Endothelial cell of umbilical vein (primary cell): Measurements from ENCODE around the gene CAMSAP1. TPM values are rescaled to one million over a fixed set of nuclear protein-coding genes. Genes with fewer than 3 reads are reported as not detected.

Source experiments
- BruUV-seq: library from RNA; stranded (reverse); fragments of 400-500 nt; replicated peaks from 2 replicates; lab custom pipeline; 2021; lab: Mats Ljungman, UMichigan
- CTCF ChIA-PET: fragments of 300-600, 350-600 bp; sonication (Branson Sonifier 250); formaldehyde crosslinking; loops from one replicate; lab custom pipeline; 2021; ENCODE audit warnings: antibody characterized with exemption, inconsistent platforms; lab: Charles Lee
- POLR2A ChIA-PET: fragments of 300-600, 350-600 bp; sonication (Branson Sonifier 250); formaldehyde crosslinking; loops from one replicate; lab custom pipeline; 2021; ENCODE audit warnings: antibody characterized with exemption, inconsistent platforms; lab: Charles Lee
- DNase-seq: peaks from one replicate; pipeline ENCODE4 v3.0.0-alpha.2; 2011; ENCODE audit warnings: low read depth, low spot score
- FAIRE-seq: peaks from 2 replicates; lab custom pipeline; 2011; peaks lifted over from hg19 to GRCh38; lab: Jason Lieb, UNC
- H2AFZ ChIP-seq: 2 replicates; pipeline ENCODE4 v1.6.0; 2012; ENCODE audit warnings: low read depth, low read length, control low read depth, inconsistent platforms
- H3K27ac ChIP-seq: 2 replicates; pipeline ENCODE4 v1.5.1; 2011; ENCODE audit warnings: low read depth, mild to moderate bottlenecking, control low read depth, low read length, moderate library complexity; ENCODE audit not compliant: insufficient read depth
- H3K27me3 ChIP-seq, 2 experiments: 2 replicates each; pipeline versions ENCODE4 v1.6.0 to v1.6.1; 2011; ENCODE audit warnings: low read length in 2 of 2, mixed read lengths in 1 of 2; ENCODE audit not compliant: control insufficient read depth in 2 of 2, insufficient read depth in 2 of 2
- H3K36me3 ChIP-seq, 2 experiments: 2 replicates in 1 of 2; 3 replicates in 1 of 2; pipeline ENCODE4 v1.5.1; 2011; ENCODE audit warnings: low read length in 2 of 2, mild to moderate bottlenecking in 1 of 2, moderate library complexity in 1 of 2; ENCODE audit not compliant: control insufficient read depth in 2 of 2, insufficient read depth in 2 of 2; ENCODE audit errors: extremely low read depth in 1 of 2
- H3K4me1 ChIP-seq: 3 replicates; pipeline ENCODE4 v1.5.1; 2011; ENCODE audit warnings: mild to moderate bottlenecking, low read length; ENCODE audit not compliant: control insufficient read depth, insufficient read depth; ENCODE audit errors: extremely low read depth
- H3K4me2 ChIP-seq: 2 replicates; pipeline ENCODE4 v1.6.1; 2011; ENCODE audit warnings: low read length, control low read depth, mixed read lengths; ENCODE audit not compliant: insufficient read depth
- H3K4me3 ChIP-seq, 3 experiments: fragments of 200-600 bp in 1 of 3; sonication (generic), shearing (Covaris generic) in 1 of 3; replicated peaks in 1 of 3; 2 replicates each; pipeline ENCODE4 v1.5.1; 2011 to 2016; ENCODE audit warnings: control low read depth in 3 of 3, low read length in 3 of 3, mild to moderate bottlenecking in 2 of 3, inconsistent platforms in 1 of 3, low read depth in 1 of 3, moderate library complexity in 1 of 3; ENCODE audit not compliant: insufficient read depth in 1 of 3
- H3K79me2 ChIP-seq: 2 replicates; pipeline ENCODE4 v1.6.0; 2012; ENCODE audit warnings: low read length, inconsistent platforms; ENCODE audit not compliant: control insufficient read depth, insufficient read depth
- H3K9ac ChIP-seq: replicated peaks from 2 replicates; pipeline ENCODE3; 2011; ENCODE audit warnings: low read length, control low read depth; ENCODE audit not compliant: insufficient read depth; ENCODE audit errors: extremely low read depth
- H3K9me1 ChIP-seq: replicated peaks from 3 replicates; pipeline ENCODE4 v1.6.0; 2011; ENCODE audit warnings: mild to moderate bottlenecking, low read length; ENCODE audit not compliant: control insufficient read depth, insufficient read depth; ENCODE audit errors: extremely low read depth
- H3K9me3 ChIP-seq: replicated peaks from 2 replicates; pipeline ENCODE4 v1.5.1; 2012; ENCODE audit warnings: low read length, inconsistent platforms; ENCODE audit not compliant: control insufficient read depth, insufficient read depth
- H4K20me1 ChIP-seq: replicated peaks from 2 replicates; pipeline ENCODE3; 2011; ENCODE audit warnings: mild to moderate bottlenecking, low read length; ENCODE audit not compliant: control insufficient read depth, insufficient read depth; ENCODE audit errors: extremely low read depth
- CTCF ChIP-seq, 2 donors: IDR thresholded peaks; 1 replicate in 1 of 2; 2 replicates in 1 of 2; pipeline ENCODE4 v1.5.1; 2011; ENCODE audit warnings: low read length in 2 of 2, mild to moderate bottlenecking in 2 of 2, moderate library complexity in 2 of 2, control low read depth in 1 of 2, inconsistent platforms in 1 of 2, low read depth in 1 of 2; ENCODE audit not compliant: insufficient read depth in 1 of 2; ENCODE audit errors: extremely low read depth in 1 of 2
- EZH2 ChIP-seq: IDR thresholded peaks from 2 replicates; pipeline ENCODE4 v1.6.1; 2012; ENCODE audit warnings: borderline replicate concordance, low read depth, mild to moderate bottlenecking, moderate library complexity, low read length, inconsistent platforms; ENCODE audit not compliant: severe bottlenecking
- FOS ChIP-seq: IDR thresholded peaks from 2 replicates; pipeline ENCODE4 v1.6.1; 2011; ENCODE audit warnings: mild to moderate bottlenecking, low read length, moderate library complexity, borderline replicate concordance; ENCODE audit not compliant: insufficient read depth
- JUN ChIP-seq: IDR thresholded peaks from 2 replicates; pipeline ENCODE4 v1.6.1; 2011; ENCODE audit warnings: borderline replicate concordance, low read depth; ENCODE audit not compliant: insufficient read length, insufficient read depth
- MAX ChIP-seq: IDR thresholded peaks from 2 replicates; pipeline ENCODE4 v1.6.1; 2011; ENCODE audit not compliant: insufficient read depth, insufficient read length
- MYC ChIP-seq: IDR thresholded peaks from one replicate; pipeline ENCODE4 v1.6.1; 2011; ENCODE audit warnings: mild to moderate bottlenecking, low read depth, low read length
- POLR2A ChIP-seq: IDR thresholded peaks from 2 replicates; pipeline ENCODE4 v1.6.1; 2012; ENCODE audit warnings: low read depth, mild to moderate bottlenecking, control low read depth, low read length
- dilution Hi-C: fragments of 300-500 bp; cut with MboI; formaldehyde crosslinking; loops from one replicate; pipeline ENCODE4 v1.15.0; 2019; ENCODE audit warnings: low sequenced_read_pairs; ENCODE audit not compliant: extremely low pct_ligation_motif_present
- intact Hi-C: fragments of 100-400 bp; cut with micrococcal nuclease; formaldehyde crosslinking; loops from one replicate; pipeline ENCODE4 v1.10.0; 2022
- polyA plus RNA-seq, 4 experiments: library from polyadenylated mRNA; depleted of rRNA in 3 of 4; stranded (reverse) in 3 of 4; unstranded in 1 of 4; fragments of >200 nt; gene quantifications; 2 replicates each; pipeline versions ENCODE4 v1.2.1 to v1.2.3, GENCODE V29; 2011 to 2012; ENCODE audit warnings: missing spikeins in 1 of 4
- total RNA-seq: library from RNA; stranded (reverse); gene quantifications from 2 replicates; pipeline ENCODE4 v1.2.3, GENCODE V29; 2021

CAMSAP1 gene
- total and polyA plus RNA-seq, 2 donors (not counting 3 experiments of a cell fraction or from before 2014, with no cell fraction given), result 8.1 to 25.5 TPM

GRCh38 chr9:135901031-135901758 lies 6.2 kb downstream of the CAMSAP1 start:
- Histone ChIP-seq H3K9me1 (no peaks in the 10 kb centered on the region), H3K9me3 (no peaks in the 10 kb centered on the region), H3K4me1 (peaks cover 16% of the 10 kb centered on the region), H4K20me1 (no peaks in the 10 kb centered on the region), H3K9ac (no peak overlapping the region), H3K4me3 (no peak overlapping the region), H3K27me3 (no peaks in the 10 kb centered on the region), H3K36me3 (no peaks in the 10 kb centered on the region), H3K79me2 (peaks cover 97% of the 10 kb centered on the region), H2AFZ (no peak overlapping the region), H3K4me2 (no peak overlapping the region), H3K27ac (no peak overlapping the region)
- TF ChIP-seq MAX, result no peak
- no peak for TF ChIP-seq POLR2A
- TF ChIP-seq FOS, result no peak
- TF ChIP-seq JUN, result no peak
- TF ChIP-seq EZH2, result no peak
- no peak for TF ChIP-seq CTCF (IDR thresholded peaks at IDR 0.05; ENCODE audit: extremely low read depth in 1 of 2, insufficient read depth in 1 of 2, low read depth in 1 of 2, low read length in 2 of 2)
- no peak for TF ChIP-seq MYC
- POLR2A ChIA-PET, result no interaction called here
- FAIRE-seq (no peak), DNase-seq (no peak)
- intact Hi-C loops, result no loop called here
- dilution Hi-C loops, result no loop called here
- no TSS peak for BruUV-seq
- CTCF ChIA-PET, result no interaction called here
